ENCODE results near the gene PAK4. TPM values are rescaled to one million over a fixed set of nuclear protein-coding genes. Genes with fewer than 3 reads are reported as not detected.

Gene PAK4
- total RNA-seq, 1 donor from 2014 or later = 48.8 TPM

DNA sequence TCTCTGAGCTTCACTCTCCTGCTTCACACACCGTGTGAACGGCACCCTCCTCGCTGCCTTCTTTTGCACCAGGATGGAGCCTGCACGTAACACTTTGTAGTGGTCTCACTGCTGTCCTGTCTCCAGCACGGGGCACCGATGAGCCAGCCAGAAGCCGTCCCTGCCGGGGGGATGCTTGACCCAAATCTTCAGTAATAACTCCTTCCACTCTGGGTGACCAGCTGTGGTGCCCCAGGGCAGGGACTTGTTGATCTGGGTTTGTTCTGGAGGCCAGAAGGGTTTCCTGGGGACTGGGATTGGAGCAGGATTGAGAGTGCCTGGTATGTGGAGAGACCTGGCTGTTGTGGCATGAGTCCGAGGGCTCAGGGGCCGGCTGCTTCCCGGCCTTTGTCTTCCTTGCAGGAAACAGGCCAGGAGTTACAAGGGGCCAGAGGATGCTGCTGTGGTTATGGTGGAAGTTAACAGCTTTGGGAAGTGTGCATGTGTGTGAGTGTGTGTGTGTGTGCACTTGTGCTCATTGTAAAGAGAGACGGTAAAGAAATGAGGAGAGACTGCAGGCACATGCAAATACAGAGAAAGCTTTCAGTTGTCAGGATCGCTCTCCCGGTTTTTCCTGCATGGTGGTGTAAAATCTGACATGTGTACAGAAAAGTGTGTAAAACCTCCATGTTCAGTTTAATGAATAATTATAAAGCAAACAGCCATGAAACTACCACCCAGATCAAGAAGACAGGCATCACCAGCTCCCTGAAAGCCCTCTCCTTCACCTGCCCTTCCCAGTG, 18.9 kb downstream of the PAK4 start:
- Mint-ChIP-seq H3K36me3 (ENCODE audit: low read depth, unreplicated experiment) (peaks cover 3% of the 10 kb centered on the region), H3K27ac (ENCODE audit: unreplicated experiment) (peak overlapping the region; percentile 98), H3K4me3 (ENCODE audit: unreplicated experiment) (peak overlapping the region; percentile 76), H3K9me3 (ENCODE audit: unreplicated experiment) (no peaks in the 10 kb centered on the region), H3K27me3 (ENCODE audit: unreplicated experiment) (peaks cover 8% of the 10 kb centered on the region), H3K4me1 (ENCODE audit: unreplicated experiment) (peaks cover 46% of the 10 kb centered on the region)
- TF ChIP-seq, protein P1, sequence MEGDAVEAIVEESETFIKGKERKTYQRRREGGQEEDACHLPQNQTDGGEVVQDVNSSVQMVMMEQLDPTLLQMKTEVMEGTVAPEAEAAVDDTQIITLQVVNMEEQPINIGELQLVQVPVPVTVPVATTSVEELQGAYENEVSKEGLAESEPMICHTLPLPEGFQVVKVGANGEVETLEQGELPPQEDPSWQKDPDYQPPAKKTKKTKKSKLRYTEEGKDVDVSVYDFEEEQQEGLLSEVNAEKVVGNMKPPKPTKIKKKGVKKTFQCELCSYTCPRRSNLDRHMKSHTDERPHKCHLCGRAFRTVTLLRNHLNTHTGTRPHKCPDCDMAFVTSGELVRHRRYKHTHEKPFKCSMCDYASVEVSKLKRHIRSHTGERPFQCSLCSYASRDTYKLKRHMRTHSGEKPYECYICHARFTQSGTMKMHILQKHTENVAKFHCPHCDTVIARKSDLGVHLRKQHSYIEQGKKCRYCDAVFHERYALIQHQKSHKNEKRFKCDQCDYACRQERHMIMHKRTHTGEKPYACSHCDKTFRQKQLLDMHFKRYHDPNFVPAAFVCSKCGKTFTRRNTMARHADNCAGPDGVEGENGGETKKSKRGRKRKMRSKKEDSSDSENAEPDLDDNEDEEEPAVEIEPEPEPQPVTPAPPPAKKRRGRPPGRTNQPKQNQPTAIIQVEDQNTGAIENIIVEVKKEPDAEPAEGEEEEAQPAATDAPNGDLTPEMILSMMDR (IDR thresholded peaks at IDR 0.05; ENCODE audit: unreplicated experiment) = no peak
- DNase-seq (ENCODE audit: low spot score) = peak; percentile 75

DNA sequence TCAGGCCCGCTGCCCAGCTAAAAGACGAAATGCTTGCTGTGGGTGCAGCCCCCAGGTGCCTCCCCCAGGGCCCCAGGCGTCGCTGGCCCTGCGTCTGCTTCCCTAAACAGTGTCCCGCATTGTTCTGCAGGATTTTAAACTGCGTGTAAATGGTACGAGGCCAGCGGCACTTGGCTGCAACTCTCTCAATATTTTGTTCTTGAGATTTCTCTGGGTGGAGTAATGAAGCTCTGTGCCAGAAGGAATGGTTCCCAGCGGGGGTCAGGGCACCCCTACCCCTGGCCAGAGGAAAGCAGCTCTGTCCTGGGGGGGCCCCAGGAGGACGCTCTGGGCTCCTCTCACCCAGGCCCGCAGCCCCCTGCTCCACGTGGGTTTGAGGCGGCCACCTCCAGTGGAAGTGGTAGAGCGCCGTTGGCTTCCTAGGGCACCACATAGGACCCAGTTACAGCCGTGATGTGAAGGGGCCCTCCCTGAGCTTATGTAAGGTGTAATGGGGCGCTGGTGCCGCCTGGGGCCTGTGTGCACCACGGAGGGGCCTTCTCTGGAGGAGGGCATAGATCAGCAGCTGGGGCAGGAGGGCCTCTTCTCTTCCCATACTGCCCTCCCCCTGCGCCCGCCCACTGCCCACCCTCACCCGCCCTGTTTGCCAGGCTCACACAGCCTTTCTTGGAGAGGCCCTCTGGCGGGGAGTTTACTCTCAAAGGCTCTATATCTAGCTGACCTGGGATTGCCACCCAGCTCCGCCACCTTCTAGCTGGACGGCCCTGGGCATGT, 19.8 kb downstream of the PAK4 start:
- peaks cover 3% of the 10 kb centered on the region for H3K36me3 Mint-ChIP-seq (ENCODE audit: low read depth, unreplicated experiment)
- peak overlapping the region; percentile 98 for H3K27ac Mint-ChIP-seq (ENCODE audit: unreplicated experiment)
- TF ChIP-seq, protein P1 (IDR thresholded peaks at IDR 0.05; ENCODE audit: unreplicated experiment) = no peak
- DNase-seq (ENCODE audit: low spot score) = no peak
- H3K9me3 Mint-ChIP-seq (ENCODE audit: unreplicated experiment) = no peaks in the 10 kb centered on the region
- peaks cover 41% of the 10 kb centered on the region for H3K4me1 Mint-ChIP-seq (ENCODE audit: unreplicated experiment)
- H3K27me3 Mint-ChIP-seq (ENCODE audit: unreplicated experiment) = peaks cover 5% of the 10 kb centered on the region
- no peak overlapping the region for H3K4me3 Mint-ChIP-seq (ENCODE audit: unreplicated experiment)

DNA sequence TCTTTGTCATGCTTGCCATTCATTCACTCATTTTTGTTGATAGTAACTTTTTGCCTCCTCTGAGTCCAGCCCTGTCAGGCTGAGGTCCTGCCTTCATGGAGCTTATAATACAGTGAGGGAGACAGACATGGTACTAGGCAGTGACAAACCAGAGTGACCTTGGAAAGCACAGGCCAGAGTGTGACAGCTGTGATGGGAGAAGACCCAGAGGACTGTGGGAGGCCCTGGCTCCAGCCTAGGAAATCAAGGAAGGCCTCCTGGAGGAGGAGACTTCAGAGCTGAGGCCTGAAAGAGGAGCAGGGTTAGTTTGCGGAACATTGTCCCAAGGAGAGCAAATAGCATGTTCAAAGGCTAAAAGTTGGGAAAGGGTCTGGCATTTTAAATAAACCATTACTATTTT, 20.5 kb downstream of the PAK4 start:
- no peak for DNase-seq (ENCODE audit: low spot score)
- H3K9me3 Mint-ChIP-seq (ENCODE audit: unreplicated experiment) = no peaks in the 10 kb centered on the region
- peaks cover 5% of the 10 kb centered on the region for H3K27me3 Mint-ChIP-seq (ENCODE audit: unreplicated experiment)
- H3K36me3 Mint-ChIP-seq (ENCODE audit: low read depth, unreplicated experiment) = peaks cover 3% of the 10 kb centered on the region
- peaks cover 41% of the 10 kb centered on the region for H3K4me1 Mint-ChIP-seq (ENCODE audit: unreplicated experiment)
- no peak overlapping the region for H3K4me3 Mint-ChIP-seq (ENCODE audit: unreplicated experiment)
- peak overlapping the region; percentile 86 for H3K27ac Mint-ChIP-seq (ENCODE audit: unreplicated experiment)
- TF ChIP-seq, protein P1 (IDR thresholded peaks at IDR 0.05; ENCODE audit: unreplicated experiment) = no peak

DNA sequence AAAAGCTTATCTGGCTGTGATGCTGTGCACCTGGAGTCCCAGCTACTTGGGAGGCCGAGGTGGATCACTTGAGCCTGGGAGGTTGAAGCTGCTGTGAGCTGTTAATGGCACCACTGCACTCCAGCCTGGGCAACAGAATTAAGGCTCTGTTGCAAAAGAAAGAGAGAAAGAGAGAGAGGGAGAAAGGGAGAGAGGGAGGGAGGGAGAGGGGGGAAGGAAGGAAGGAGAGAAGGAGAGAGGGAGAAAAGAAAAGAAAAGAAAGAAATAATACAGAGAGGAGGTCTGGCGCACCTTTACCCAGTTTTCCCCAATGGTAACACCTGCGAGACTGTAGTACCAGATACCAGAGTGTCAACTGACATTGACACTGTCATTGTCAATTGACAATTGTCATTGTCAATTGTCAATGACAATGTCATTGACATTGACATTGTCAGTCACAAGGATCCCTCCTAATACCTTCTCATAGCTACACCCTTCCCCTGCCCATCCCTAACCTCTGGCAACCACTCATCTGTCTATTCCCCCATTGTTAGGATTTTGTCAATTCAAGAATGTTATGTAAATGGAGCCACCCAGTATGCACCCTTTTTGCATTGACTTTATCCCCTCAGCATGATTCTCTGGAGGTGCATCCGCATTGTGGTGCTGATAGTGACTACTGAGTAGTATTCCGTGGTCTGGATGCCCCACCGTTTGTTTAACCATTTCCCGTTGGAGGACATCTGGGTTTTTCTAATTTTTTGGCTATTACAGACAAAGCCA, 21.3 kb downstream of the PAK4 start:
- no peak for DNase-seq (ENCODE audit: low spot score)
- Mint-ChIP-seq H3K27ac (ENCODE audit: unreplicated experiment) (peak overlapping the region; percentile 9), H3K4me3 (ENCODE audit: unreplicated experiment) (no peak overlapping the region), H3K27me3 (ENCODE audit: unreplicated experiment) (peaks cover 3% of the 10 kb centered on the region), H3K4me1 (ENCODE audit: unreplicated experiment) (peaks cover 40% of the 10 kb centered on the region), H3K9me3 (ENCODE audit: unreplicated experiment) (no peaks in the 10 kb centered on the region), H3K36me3 (ENCODE audit: low read depth, unreplicated experiment) (peaks cover 3% of the 10 kb centered on the region)
- TF ChIP-seq, protein P1 (IDR thresholded peaks at IDR 0.05; ENCODE audit: unreplicated experiment) = no peak

All from endothelial cell (in vitro differentiated cells).